Suprapubic skin (tissue), 4 donors: ENCODE measurements around the gene CHRNB1.

Source experiments
- POLR2A ChIP-seq, 2 donors: fragments of 450-650 bp; IDR thresholded peaks; one replicate each; pipeline ENCODE4 v1.6.1; 2017; ENCODE audit warnings: antibody characterized with exemption in 2 of 2, mild to moderate bottlenecking in 2 of 2, moderate library complexity in 2 of 2
- POLR2AphosphoS5 ChIP-seq, 3 donors: sonication (generic); formaldehyde crosslinking; IDR thresholded peaks; one replicate each; pipeline ENCODE4 v1.6.1; 2017; ENCODE audit warnings: antibody characterized with exemption in 3 of 3
- TF ChIP-seq, protein P1 (sequence below), 2 donors: fragments of 200-600 bp in 1 of 2; fragments of 450-650 bp in 1 of 2; sonication (generic) in 1 of 2; IDR thresholded peaks; one replicate each; pipeline ENCODE4 v1.5.1; 2016 to 2019; ENCODE audit warnings: antibody characterized with exemption in 2 of 2, mild to moderate bottlenecking in 1 of 2, moderate library complexity in 1 of 2

DNA sequence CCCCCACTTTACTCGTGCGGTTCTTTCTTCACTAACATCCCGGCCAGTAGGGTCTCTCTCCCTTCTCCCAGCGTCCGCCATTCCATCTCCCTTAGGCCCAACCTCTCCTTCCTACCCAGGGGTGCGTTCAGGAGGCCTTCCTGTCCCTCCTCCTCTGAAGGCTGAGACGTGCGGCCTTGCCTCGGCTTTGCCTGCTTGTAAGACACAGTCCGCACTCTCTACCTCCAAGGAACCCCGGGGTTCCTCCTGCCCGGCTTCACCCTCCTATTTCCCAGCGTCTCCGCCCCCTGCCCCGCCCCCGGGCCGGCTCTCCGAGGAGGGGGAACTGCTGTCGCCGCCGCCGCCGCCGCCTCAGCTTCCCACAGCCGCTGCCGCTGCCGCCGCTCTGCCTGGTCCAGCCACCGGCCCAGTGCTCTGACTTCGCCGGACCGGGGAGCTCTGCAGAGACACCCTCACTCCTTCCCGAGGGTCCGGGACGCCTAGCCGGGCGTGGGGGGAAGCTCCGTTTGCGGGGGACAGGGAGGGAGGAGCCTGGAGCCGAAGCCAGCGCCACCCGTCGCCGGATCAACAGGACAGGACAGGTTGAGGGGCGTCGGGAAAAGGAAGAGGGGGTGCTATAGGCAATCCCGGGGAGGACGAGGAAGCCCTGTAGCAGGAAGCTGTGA, 6.8 kb upstream of the CHRNB1 start:
- TF ChIP-seq POLR2A (IDR thresholded peaks at IDR 0.05), result no peak
- TF ChIP-seq, protein P1, sequence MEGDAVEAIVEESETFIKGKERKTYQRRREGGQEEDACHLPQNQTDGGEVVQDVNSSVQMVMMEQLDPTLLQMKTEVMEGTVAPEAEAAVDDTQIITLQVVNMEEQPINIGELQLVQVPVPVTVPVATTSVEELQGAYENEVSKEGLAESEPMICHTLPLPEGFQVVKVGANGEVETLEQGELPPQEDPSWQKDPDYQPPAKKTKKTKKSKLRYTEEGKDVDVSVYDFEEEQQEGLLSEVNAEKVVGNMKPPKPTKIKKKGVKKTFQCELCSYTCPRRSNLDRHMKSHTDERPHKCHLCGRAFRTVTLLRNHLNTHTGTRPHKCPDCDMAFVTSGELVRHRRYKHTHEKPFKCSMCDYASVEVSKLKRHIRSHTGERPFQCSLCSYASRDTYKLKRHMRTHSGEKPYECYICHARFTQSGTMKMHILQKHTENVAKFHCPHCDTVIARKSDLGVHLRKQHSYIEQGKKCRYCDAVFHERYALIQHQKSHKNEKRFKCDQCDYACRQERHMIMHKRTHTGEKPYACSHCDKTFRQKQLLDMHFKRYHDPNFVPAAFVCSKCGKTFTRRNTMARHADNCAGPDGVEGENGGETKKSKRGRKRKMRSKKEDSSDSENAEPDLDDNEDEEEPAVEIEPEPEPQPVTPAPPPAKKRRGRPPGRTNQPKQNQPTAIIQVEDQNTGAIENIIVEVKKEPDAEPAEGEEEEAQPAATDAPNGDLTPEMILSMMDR (IDR thresholded peaks at IDR 0.05), result no peak
- TF ChIP-seq POLR2AphosphoS5 (IDR thresholded peaks at IDR 0.05), result no peak
